NCI-H187 treated with DMSO at 0.1 percent for 48 hours (cell line): ENCODE data around the gene COL13A1.

Experiments used
- DNase-seq: peaks from one replicate; lab custom pipeline; 2025; lab: John Stamatoyannopoulos, UW

Gene COL13A1

DNA sequence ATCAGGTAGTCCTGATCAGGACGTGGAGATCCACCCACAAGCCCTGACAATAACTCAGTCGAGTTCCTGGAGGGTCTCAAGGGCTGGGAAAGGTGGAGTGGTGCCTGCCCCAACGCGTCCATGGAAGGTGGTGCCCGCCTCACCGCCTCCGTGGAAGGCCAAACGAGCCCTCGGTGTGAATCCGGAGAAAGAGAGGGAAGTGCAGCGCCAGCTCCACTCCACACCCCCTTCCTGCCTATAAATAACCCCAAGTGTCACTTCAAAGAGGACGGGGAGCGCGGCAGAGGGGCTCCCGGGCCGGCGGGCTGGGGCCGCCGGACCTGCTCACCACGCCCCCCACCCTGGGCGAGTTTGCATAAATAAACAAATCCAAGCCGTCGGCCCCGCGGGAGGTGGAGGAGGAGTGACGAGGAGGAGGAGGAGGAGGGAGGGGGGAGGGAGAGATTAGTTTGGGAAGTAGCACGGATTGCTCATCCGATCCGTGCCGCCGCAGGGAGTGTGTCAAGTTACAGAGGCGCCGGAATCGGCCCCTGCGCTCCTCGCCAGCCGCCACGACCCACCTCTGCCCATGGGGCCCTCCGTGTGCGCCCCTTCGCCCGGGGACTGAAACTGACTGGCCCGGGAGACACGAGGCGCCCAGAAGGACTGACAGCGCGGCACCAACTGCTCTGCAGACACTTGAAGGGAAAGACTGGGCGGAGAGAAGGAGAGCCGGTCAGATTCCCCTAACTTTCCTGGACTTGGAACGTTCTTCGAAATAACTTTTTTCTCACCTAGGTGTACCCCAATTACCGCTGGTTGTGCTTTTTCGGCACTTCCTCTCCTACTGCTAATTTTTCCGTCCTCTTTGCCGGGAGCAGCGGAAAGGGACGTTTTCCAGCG is at the start of gene COL13A1:
TSS of gene COL13A1 (plus strand) at position 473 of the 882 bp plus-strand sequence. CDS start 518 bp downstream, outside the sequence.
- no peak for DNase-seq

DNA sequence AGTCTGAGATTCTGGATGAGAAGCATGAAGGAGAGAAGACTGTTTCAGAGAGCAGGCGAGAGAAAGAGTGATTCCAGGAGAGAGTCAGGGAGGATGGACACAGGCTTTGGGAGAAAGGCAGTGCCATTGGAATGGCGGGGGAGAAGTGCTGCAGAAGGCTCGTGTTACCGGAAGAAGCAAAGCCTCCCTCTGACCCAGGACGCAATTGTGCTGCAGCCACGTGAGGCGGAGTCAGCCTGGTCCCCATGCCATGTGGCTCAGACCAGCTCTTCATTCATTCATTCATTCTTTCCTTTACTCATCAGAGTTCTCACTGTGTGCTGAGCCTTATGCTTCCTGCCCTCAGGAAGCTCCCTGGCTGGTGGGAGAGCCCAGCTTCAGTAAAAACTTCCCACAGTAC is 49.2 kb upstream of the COL13A1 start:
- DNase-seq: no peak

DNA sequence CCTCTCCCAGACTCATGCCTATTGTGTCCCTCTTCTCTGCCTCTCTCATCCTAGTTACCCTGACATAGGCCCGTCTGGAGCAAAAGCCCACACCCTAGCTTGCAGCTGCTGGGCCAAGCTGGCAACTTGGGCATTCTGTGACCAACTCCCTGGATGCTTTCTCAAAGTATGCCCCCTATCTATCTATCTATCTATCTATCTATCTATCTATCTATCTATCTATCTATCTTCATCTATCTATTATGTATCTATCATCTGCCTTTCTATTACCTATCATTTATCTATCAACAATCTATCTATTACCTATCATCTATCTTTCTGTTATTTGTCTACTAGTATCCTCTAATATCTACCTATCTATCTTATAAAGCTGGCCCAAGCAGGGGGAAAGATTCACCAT is 45.4 kb upstream of the COL13A1 start:
- DNase-seq: no peak

DNA sequence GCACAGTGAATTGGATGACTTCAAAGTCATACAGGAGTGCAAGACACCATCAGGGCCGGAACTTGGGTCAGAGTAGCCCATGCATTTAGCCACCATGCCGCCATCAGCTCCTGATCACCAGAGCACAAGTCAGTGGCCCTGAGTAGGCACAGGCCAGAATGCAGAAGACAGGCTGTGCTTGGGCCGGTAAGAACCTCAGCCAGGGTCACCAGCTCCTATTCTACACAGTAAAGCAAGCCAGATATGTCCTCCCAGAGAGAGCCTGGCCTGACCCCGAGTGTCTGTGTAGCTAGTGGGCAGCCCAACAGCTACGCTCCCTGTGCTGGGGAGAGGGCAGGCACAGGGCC is 44.5 kb upstream of the COL13A1 start:
- DNase-seq: no peak

DNA sequence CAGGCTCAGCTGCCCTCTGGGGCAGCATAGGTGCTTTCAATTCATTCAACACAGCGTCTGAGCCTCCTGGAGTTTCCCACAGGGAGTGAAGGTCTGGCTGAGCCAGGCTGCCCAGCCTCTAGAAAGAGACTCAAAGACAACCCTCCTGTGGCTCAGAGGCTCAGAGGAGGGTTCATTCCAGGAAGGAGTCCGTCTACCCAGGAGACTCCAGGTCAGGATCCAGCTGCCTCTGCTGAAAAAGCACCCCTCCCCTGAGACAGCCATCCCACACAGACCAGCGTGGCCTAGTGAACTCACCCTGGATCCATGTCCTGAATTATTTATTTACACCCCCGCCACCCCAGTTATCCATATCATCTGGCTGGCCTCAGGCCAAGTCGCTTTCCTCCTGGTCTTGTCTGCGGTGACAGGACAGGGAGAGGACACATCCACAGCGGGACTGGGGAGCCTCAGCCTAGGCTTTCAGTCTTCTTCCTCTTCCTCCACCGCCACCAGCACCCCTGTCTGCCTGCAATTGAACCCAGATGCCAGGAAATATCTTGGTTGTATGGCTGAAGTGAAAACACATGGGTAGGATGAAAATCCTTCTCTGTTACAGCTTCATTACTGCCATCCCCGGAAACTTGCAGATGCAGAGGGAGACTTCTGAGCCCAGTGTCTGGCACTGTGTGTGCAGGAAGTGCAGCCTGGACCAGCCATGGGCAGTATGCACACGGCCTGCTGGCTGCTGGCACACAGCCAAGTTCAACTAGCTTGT is 44.0 kb upstream of the COL13A1 start:
- no peak for DNase-seq

DNA sequence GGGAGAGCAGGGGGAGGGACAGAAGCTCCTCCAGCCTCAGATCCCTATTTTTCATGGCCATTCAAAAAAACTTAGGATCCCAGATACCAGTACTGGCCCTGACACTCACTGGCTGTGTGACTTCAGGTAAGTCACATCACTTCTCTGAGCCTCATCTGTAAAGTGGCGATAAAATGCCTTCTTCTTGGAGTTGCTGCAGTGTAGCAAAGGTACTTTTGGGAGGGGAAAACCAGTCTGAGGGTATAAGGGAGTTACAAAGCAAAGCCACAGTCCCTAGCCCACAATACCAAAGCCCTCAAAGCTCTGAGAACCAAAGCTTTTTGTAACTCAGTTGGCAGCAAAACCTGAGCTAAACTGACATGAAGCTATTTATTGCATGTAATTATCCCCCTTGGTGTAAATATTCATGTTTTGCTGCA is 43.4 kb upstream of the COL13A1 start:
- no peak for DNase-seq

DNA sequence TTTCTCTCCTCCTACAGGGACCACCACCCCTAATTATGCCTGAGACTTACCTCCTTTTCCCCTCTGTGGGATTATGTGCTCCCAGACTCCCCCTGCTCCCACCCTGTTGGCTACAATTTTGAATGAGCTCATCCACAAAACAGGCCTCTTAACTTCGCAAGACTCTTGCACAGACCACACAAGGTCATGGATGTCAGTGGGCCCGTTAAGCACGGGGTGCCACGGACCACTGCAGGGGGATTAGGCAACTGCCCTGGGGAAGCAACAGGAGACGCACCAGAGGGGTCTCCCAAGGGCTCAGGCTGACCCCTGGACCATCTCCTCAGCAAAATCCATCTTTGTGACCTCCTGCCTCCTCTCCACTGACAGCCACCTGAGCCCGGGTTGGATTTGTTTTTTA is 42.1 kb upstream of the COL13A1 start:
- no peak for DNase-seq

DNA sequence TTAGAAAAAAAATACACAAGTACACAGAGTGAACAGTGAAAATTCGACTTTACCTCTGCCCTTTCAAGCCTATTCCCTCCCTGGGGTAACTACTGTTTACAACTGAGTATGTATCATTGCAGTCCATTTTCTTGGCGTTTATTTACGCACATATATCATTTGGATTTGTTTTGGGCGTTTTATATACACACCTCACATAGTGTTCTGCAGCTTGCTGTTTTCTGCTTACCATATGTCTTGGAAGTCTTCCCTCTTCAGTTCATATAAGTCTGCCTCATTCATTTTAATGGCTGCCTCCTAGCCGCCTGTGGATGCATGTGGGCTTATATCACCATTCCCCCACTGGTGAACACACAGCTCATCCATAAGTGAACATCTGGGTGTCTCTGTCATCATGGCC is 41.6 kb upstream of the COL13A1 start:
- DNase-seq: no peak

DNA sequence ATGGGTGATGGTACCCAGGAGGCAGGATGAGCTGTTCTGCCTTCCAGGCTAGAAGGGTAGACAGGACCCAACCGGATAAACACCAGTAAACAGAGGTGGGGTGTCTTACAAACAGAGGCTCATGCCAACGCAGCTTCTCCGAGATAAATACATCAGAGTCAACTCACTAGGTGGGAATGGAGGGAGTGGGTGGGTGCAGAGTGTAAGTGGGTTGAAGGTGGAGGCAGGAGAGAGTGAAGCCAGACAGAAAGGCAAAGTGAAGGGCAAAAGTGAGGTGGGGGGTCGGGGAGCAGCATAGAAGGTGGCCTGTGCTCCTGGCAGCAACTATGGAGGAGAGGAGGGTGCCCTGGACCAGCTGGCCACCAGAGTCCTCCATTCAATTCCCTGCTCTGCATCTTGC is 40.4 kb upstream of the COL13A1 start:
- DNase-seq: no peak

DNA sequence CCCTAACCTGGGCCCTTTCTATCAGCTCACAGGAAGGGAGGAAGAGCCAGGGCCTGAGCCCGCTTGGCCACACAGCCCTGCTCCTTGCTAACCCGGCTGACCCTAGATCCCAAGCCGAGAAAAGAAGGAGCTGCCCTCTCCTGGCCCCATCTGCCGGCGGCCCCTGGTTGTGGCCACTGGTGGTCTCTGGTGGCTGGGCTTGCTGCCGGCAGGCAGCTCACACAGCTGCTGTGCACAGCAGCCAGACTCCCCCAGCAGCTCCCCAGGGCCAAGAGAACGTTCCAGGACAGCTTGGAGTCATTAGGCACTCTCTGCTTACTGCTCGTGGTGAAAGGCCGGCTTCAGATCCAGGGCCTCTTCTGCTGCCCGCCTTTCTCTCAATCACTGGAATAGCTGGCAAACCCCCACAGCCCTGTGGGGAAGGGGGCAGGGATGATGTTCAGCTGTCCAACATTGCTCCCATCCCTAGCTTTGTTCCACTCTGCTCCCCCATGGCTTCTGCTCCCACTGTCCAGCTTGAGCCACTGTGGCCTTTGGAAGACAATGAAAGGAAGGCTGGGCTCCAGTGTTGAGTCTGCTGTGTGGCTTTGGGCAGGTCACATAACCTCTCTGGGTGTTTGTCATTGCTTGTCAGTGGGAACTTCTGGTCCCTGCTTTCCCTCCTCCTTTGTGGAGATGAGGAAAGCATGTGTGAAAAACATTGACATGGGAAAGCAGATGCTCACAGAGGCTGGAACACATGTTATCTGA is 35.4 kb upstream of the COL13A1 start:
- DNase-seq: no peak

DNA sequence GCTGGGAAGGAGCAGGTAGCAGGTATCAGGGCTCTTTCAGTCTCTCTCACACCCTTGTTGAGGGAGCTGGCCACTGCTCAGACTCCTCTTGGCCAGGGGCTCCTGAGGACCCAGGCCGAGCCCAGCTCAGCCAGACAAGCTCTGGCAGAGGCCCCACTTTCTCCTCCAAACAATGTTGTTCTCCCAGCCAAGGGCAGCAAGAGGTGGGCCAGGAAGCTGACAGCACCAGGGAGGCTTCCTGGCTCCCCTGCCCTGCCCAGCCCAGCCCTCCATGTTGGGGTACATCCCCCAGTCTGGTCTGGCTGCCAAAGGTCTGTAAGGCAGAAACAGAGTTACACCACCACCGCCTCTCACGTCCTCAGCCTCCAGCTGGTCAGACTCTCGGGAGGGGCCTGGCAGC is 33.9 kb upstream of the COL13A1 start:
- no peak for DNase-seq

DNA sequence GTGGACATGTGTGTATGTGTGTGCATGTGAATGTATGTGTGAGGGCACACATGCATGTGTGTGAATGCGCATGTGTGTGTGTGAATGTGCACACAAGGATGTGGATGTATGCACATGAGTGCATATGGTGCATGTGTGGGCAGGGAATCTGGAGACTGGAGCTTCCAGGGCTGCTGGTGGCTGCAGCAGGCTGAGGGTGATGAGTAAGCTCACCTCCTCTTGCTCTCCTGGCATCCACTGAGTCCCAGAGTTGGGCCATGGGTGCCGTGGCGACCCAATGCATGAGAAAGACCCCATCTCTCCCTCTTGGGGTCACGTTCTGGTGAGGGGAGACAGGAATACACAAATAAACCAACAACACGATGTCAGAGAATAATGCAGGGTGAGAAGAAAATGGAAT is 33.3 kb upstream of the COL13A1 start:
- DNase-seq: no peak

DNA sequence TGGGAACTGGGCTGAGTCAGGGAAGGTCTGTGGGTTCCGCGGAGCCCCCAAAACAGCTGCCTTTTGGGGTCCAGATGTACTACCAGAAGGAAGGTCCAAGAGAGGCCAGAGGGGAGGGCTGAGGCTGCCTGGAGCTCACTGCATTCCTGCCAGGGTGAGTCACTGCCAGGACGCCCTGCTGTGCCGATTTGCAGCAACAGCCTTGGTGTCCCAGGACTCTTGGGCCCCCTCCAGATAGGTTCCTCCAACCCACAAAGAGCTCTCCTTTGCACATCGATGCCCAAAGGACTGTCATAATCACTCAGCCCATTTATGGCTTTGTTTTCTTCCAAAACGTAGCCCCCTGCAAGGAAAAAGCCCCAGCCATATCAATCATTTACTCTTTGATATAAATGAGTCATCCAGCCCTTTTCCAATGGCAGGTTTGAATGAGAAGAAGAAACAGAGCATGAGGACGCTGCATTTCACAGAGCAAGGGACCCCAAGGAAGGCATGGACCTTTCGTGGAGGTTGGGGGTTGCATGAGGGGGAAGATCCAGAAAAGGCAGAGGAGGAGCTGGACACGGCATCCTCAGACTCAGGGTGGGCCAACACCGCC is 32.2 kb upstream of the COL13A1 start:
- no peak for DNase-seq

DNA sequence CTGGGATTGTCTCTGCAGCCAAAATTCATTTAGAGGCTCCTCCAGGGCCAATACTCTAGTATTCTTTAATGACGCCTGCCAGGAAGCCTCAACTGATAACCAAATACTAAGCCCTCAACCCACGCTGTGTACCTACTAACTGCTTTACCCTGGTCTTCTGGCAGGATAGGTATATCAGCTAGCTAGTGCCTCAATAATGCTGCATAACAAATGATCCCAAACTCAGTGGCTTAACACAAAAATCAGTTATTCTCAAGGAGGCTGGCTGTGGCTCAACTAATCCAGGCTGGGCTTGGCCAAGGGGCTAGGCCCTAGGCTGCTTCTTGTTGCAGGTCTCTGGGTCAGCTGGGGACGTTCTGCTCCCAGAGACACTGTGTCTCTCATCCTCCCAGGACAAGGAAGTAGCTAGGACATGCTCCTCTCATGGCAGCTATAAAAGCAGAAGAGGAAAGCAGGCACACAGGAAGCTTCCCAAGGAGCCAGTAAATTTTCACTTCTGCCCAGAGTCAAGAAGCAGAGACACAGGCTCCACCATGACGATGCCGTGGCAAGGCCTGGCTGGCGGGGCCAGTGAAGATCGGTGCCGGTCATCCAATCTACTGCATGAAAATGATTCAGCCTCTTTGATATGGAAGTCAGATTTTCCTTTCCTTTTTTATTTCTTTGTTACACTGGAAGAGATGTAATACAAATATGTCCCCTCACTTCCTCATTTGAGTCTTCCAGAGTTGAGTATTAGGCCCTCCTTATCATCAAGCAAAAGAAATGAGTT is 28.6 kb upstream of the COL13A1 start:
- no peak for DNase-seq

DNA sequence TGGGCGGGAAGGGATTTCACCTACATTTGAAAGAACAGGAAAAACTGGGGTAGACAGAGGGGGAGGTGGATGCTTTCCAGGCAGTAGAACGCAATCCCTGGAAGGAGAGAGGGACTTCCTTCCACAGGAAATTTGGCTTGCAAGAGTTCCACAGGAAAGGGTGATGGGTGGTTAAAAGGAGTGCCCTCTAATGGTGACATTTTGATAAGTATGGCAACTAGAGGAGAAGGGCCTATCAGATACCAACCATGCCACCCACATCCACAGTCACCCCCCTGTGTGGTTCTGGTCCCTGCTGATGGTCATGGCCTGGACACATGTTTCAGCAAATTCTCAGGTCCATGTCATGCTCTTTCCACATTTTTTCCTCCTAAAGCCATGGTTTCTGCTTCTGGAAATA is 27.1 kb upstream of the COL13A1 start:
- DNase-seq: no peak

DNA sequence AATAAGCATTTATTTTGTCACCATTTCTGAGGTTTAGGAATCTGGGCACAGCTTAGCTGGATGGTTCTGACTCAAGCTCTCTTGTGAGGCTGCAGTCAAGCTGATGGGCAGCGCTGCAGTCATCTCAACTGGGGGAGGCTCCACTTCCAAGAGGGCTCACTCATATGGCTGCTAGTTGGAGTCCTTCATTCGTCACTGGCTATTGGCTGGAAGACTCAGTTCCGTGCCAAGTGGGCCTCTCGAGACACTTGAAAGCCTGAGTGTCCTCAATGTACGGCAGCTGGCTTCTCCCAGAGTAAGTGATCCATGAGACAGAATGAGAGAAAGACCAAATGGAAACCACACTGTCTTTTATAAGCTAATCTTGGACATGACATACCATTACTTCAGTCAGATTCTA is 21.6 kb upstream of the COL13A1 start:
- peak; percentile 81 for DNase-seq

DNA sequence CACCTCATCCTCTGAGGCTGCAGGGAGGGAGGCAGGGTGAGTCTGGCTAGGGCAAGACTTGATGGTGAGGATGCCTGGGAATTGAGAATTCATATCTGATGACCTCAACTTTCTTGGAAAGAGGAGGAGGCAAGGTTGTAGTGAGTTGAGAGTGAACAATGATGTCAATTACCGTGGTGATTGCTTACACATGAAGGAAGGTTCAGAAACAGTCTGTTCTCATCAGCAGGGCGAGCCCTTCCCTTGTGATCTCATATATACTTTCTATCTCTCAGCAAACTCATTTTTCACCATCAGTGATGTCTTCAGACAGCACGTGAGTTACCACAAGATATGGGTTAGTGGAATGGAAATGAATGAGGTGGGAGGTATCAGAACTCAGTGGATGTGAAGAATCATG is 20.1 kb upstream of the COL13A1 start:
- no peak for DNase-seq

DNA sequence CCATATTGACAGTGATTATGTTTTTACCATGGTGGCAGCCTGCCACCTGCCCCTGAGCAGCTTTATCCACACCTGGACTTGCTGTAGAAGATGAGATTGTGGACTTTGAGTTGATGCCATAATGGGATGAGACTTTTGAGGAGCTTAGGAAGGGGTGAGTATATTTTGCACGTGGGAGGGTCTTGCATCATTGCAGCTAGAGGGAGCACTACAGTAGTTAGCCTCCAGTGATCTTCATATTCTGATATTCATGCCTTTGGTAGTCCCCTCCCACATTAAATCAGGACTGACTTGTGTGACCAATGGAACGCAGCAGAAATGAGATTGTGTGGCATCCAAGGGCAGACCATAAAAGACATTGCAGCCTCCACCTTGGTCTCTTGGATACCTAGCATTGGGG is 18.2 kb upstream of the COL13A1 start:
- DNase-seq: no peak

DNA sequence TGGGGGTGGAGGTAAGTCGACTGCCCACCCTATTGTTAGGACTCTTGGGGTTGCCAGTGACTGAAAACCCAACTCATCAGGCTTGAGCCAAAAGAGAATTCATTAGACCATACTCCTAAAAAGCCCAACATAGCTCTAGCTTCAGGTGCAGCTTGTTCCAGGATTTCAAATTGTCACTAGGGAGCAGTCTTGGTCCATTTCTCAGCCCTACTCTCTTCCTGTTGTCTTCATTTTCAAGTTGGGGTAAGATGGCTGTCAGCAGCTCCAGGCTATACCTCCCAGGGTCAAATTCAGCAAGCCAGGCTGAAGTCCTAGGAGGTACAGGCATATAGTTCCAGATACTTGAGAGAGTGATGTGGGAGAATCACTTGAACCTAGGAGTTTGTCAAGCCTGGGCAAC is 14.9 kb upstream of the COL13A1 start:
- DNase-seq: no peak

DNA sequence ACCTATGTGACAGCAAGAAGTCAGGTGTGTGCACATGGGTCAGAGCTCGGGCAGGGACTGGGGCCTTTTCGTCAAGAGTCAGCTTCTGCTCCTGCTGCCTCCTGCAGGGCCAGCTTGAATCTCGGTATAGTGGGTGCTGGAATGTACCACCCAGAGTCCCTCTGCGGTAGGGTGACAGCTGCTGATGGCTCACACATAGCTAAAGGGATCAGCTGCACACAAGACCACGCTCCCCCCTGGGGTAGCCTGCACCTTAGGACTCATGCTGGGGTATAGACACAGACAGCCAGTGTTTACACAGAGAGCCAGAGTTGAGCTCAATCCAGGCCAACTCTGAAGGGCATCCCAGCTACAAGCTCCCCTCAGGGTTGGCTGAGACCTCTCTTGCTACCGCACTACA is 14.0 kb upstream of the COL13A1 start:
- no peak for DNase-seq

DNA sequence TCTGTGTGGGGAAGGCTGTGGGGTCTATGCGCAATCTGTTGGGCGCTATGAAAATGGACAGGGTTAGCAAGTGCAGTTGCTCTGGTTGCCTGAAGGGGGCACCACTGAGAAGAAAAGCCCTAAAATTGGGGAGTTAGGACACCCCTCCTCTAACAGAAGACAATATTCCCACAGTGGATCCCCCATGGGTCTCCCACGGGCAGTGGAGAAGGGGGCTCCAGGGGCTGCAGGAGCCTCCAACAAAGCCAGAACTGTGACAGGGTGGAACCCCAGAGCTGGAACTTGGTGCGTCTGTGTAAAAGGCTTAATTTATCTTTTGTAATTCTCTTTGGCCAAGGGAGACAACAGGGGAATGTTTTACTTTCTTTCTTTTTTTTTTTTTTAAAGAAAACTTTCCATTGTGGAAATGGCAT is 12.5 kb upstream of the COL13A1 start:
- no peak for DNase-seq

DNA sequence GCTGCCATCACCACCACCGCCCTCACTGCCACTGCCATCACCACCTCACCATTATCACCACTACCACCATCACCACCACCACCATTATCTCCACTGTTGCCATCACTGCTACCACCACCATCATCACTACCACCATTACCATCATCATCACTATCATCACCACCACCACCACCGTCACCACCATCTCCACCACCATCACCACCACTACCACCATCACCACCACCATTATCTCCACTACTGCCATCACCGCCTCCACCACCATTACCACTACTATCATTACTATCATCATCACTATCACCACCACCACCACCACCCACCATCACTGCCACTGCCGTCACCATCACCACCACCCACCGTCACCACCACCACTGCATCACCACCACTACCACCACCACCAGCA is 9.9 kb upstream of the COL13A1 start:
- DNase-seq: no peak
